Cardiac ventricle fibroblast (primary cell): ENCODE results near the gene APEH. TPM values are rescaled to one million over a fixed set of nuclear protein-coding genes. Genes with fewer than 3 reads are reported as not detected.

Experiments used
- total RNA-seq: library from RNA; depleted of rRNA; stranded (reverse); fragments of >200 nt; gene quantifications from 2 replicates; pipeline ENCODE4 v1.2.3, GENCODE V29; 2015

The APEH gene
- total RNA-seq = 51.9 and 66.4 TPM in 2 replicates

DNA sequence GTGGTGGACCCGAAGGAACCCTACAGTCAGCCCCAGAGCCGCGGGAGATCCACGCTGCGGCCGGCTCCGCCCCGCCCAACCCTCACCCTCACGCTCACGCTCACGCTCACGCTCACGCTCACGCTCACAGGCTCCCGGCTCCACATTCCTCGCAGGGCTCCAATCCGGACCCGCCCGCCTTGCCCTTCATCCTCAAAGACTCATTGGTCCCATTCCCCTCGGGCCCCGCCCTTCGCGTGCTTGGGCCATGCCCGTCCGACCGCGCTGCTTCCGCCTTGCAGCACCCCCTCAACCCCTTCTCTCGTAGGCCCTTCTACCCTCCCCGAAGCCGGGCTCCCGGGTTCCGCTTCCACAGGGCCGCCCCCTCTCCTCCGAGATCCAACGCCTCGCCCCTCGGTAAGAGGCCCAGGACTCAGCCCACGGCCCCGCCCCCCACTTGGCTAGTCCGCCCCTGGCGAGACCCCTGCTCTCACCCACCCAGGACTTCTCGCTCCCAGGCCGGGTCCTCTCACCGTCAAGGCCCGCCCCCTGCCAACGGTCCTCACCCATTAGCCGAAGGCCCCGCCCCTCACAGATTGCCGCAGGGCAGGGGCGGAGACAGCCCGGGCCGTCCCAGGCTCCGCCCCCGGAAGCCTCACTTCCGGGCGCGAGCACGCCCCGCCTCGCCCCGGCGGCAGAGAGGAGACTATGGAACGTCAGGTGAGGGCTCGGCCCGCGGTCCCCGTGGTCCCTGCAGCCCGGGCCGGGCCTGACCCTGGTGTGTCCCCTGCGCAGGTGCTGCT lies at the start of gene APEH:
TSS of gene APEH (plus strand) at position 637 of the 782 bp plus-strand sequence. CDS start at position 688, 51 bp downstream.

GRCh38 chr3:49689046-49689907 lies 15.1 kb downstream of the APEH start, which contains the start of the genes MST1 and RNF123:
Gene MST1 (minus strand): TSS chr3:49689474. CDS start chr3:49688691, 783 bp downstream.
Gene RNF123 (plus strand): TSS chr3:49689557. CDS start chr3:49691166, 1,609 bp downstream.

GRCh38 chr3:49719214-49719884 lies 45.2 kb downstream of the APEH start, which contains the start of gene AMIGO3:
Gene AMIGO3 (minus strand): TSS chr3:49719684. CDS start chr3:49719465, 219 bp downstream.

DNA sequence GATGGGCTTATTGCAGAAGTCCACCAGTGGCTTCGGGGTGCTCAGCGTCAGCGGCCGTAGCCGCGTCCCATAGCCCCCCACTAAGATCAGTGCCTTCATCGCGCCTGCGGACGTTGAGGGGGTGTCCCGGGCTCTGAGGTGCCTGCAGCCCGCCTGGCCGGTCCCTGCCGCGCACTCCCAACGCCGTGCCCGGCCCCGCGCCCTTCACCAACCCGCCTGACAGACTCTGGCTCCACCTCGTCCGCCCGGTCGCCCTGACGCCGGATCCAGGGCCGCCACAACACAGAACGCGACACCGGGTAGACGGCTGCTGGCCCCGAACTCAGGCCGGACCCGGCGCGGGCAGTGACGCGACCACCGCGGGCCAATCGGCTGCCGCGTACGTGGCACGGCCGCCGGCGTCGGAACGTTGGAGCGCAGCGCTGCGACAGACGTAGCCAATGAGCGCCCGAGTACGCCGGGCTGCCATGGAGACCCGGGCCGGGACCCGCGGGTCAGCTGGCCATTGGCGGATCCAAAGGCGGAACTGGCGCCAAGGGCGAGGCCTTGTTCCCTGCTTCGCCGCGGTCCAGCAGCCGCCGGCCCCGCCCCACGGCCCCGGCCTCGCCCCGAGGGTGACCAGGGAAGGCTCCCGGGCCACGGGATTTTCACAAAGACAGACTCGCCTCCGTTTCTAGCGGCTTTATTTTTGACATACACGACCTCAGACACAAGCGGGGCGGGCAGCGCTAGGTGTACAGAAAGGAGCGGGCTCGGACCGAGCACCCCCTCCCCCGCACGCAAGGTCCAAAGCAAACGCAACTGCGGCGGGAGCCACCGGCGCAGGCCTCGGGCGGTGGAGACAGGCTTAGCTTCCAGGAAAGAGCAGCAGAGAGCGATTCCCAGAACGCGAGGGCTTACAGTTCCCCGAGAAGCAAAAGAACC lies 49.7 kb downstream of the APEH start, which contains the start of gene GMPPB:
TSS of gene GMPPB (minus strand) at position 324 of the 924 bp plus-strand sequence. CDS start at position 99, 225 bp downstream.

Other genes with a start within 250 kb of the APEH start
- 4.3 and 8.2 TPM in 2 replicates for gene NICN1, start 245.0 kb upstream of the APEH start, total RNA-seq
- gene DAG1, start 204.1 kb upstream of the APEH start, total RNA-seq = 35.4 and 40.0 TPM in 2 replicates
- gene BSN, start 119.9 kb upstream of the APEH start, total RNA-seq = 0.10 and 0.37 TPM in 2 replicates
- 1.4 and 3.1 TPM in 2 replicates for gene MST1, start 15.1 kb downstream of the APEH start, total RNA-seq
- gene RNF123, start 15.2 kb downstream of the APEH start, total RNA-seq = 14.2 and 18.6 TPM in 2 replicates
- gene AMIGO3, start 45.3 kb downstream of the APEH start, total RNA-seq = 0.31 and 0.54 TPM in 2 replicates
- gene GMPPB, start 49.6 kb downstream of the APEH start, total RNA-seq = 18.3 and 23.6 TPM in 2 replicates
- 41.2 and 42.1 TPM in 2 replicates for gene IP6K1, start 112.2 kb downstream of the APEH start, total RNA-seq
- gene CDHR4, start 125.5 kb downstream of the APEH start, total RNA-seq = not detected in 2 replicates
- 1.6 and 4.9 TPM in 2 replicates for gene INKA1, start 128.9 kb downstream of the APEH start, total RNA-seq
- gene UBA7, start 139.6 kb downstream of the APEH start, total RNA-seq = 30.3 and 31.1 TPM in 2 replicates
- gene TRAIP, start 182.2 kb downstream of the APEH start, total RNA-seq = 1.1 and 7.3 TPM in 2 replicates
- gene CAMKV, start 195.6 kb downstream of the APEH start, total RNA-seq = not detected in 2 replicates
- gene MST1R, start 229.5 kb downstream of the APEH start, total RNA-seq = 0.34 TPM in 1 of 2 replicates, not detected in the other